Measurements from ENCODE around the gene MOXD1. TPM values are rescaled to one million over a fixed set of nuclear protein-coding genes. Genes with fewer than 3 reads are reported as not detected.

The MOXD1 gene
- total RNA-seq, 1 experiment from 2014 or later: 1.0 TPM

- no TSS peak for BruUV-seq (replicated peaks)
- ATAC-seq: peak; percentile 67
- intact Hi-C loops (cut with micrococcal nuclease): loop anchor here (1.0 kb wide), 2 partner anchors 19 to 373 kb away; no protein-coding TSS in a partner anchor
- Histone ChIP-seq H3K4me3 (replicated peaks in 1 of 2; ENCODE audit: low read depth in 1 of 2, low read length in 2 of 2) (no peak overlapping the region), H3K4me1 (ENCODE audit: control insufficient read depth in 1 of 2, insufficient read depth in 2 of 2, low read length in 2 of 2) (no peaks in the 10 kb centered on the region), H3K79me2 (ENCODE audit: insufficient read depth, low read length) (no peaks in the 10 kb centered on the region), H3K9me3 (ENCODE audit: control insufficient read depth in 1 of 2, insufficient read depth in 1 of 2, low read depth in 1 of 2, low read length in 2 of 2) (no peaks in the 10 kb centered on the region), H3K9me2 (ENCODE audit: insufficient read depth) (no peaks in the 10 kb centered on the region), H3K4me2 (ENCODE audit: low read length) (no peak overlapping the region), H3K27me3 (ENCODE audit: insufficient read depth, low read length) (no peaks in the 10 kb centered on the region), H3K27ac (ENCODE audit: low read depth, low read length) (no peak overlapping the region), H4K20me1 (ENCODE audit: insufficient read depth) (no peaks in the 10 kb centered on the region), H2AFZ (ENCODE audit: low read depth, low read length, poor library complexity, severe bottlenecking) (no peak overlapping the region), H3K36me3 (ENCODE audit: control insufficient read depth in 1 of 2, insufficient read depth in 2 of 2, low read length in 2 of 2) (no peaks in the 10 kb centered on the region), H3K9ac (ENCODE audit: low read length) (no peak overlapping the region)
- TF ChIP-seq ZNF274 (IDR thresholded peaks at IDR 0.05; ENCODE audit: low read depth, low read length) (no peak), ZBTB33 (IDR thresholded peaks at IDR 0.05; ENCODE audit: extremely low read depth, insufficient replicate concordance, low read length) (no peak), SIN3A (IDR thresholded peaks at IDR 0.05; ENCODE audit: low read depth) (no peak), EGR1 (IDR thresholded peaks at IDR 0.05; ENCODE audit: low read depth) (no peak), CTCF (IDR thresholded peaks at IDR 0.05 in 2 of 3, conservative IDR thresholded peaks at IDR 0.05 in 1 of 3; ENCODE audit: borderline replicate concordance in 1 of 3, insufficient read depth in 1 of 3, low read depth in 2 of 3, low read length in 2 of 3) (peak; percentile 72 to 76 (median 74)), ATF3 (IDR thresholded peaks at IDR 0.05) (no peak), EZH2 (IDR thresholded peaks at IDR 0.05) (no peak), RAD21 (IDR thresholded peaks at IDR 0.05; ENCODE audit: low read depth) (peak; percentile 70), SRF (IDR thresholded peaks at IDR 0.05; ENCODE audit: low read depth) (no peak), POLR2A (IDR thresholded peaks at IDR 0.05; ENCODE audit: borderline replicate concordance, extremely low read depth, insufficient read depth, insufficient read length) (no peak)
- CTCF ChIA-PET: interaction anchor here (0.6 to 3.8 kb wide), 16 partner anchors 9 to 603 kb away, joined by 3 to 46 read pairs (median 5); partner anchors contain the start of gene STX7
- DNase-seq (ENCODE audit: low read depth, low spot score): peak; percentile 36
- POLR2A ChIA-PET: no interaction called here
- RAD21 ChIA-PET (ENCODE audit: low non-redundant PET in 1 of 2, low total read pairs in 2 of 2, uncharacterized antibody in 2 of 2, unreplicated experiment in 2 of 2): interaction anchor here in 1 of 2 experiments (1.5 kb wide), 1 partner anchor 19 kb away, joined by 10 read pairs; no protein-coding TSS in a partner anchor
Measured at GRCh38 chr6:132298344-132298949, 102.8 kb downstream of the MOXD1 start.

Data from HCT116 (cell line).